ENCODE measurements around the gene RNF41. TPM values are rescaled to one million over a fixed set of nuclear protein-coding genes. Genes with fewer than 3 reads are reported as not detected.

The RNF41 gene
- total RNA-seq, 1 experiment from 2014 or later: 48.1 TPM

- no peak for DNase-seq (ENCODE audit: low read depth)
Observed at GRCh38 chr12:56212361-56212760, 9.4 kb downstream of the RNF41 start.

- DNase-seq (ENCODE audit: low read depth): no peak
Observed at GRCh38 chr12:56208006-56208405, 13.7 kb downstream of the RNF41 start.

GRCh38 chr12:56206452-56207166 lies 15.1 kb downstream of the RNF41 start:
- DNase-seq (ENCODE audit: low read depth): peak; percentile 56

GRCh38 chr12:56205445-56205844 lies 16.3 kb downstream of the RNF41 start:
- DNase-seq (ENCODE audit: low read depth): no peak

- no peak for DNase-seq (ENCODE audit: low read depth)
Observed at GRCh38 chr12:56204275-56204674, 17.4 kb downstream of the RNF41 start.

- no peak for DNase-seq (ENCODE audit: low read depth)
Observed at GRCh38 chr12:56202838-56203237, 18.9 kb downstream of the RNF41 start.

GRCh38 chr12:56202366-56202765 lies 19.4 kb downstream of the RNF41 start:
- DNase-seq (ENCODE audit: low read depth): no peak

GRCh38 chr12:56198836-56199235 lies 22.9 kb downstream of the RNF41 start:
- DNase-seq (ENCODE audit: low read depth): no peak

- DNase-seq (ENCODE audit: low read depth): no peak
Observed at GRCh38 chr12:56197921-56198635, 23.6 kb downstream of the RNF41 start.

- peak; percentile 85 for DNase-seq (ENCODE audit: low read depth)
Observed at GRCh38 chr12:56196818-56197550, 24.7 kb downstream of the RNF41 start.

- peak; percentile 78 for DNase-seq (ENCODE audit: low read depth)
Observed at GRCh38 chr12:56193025-56193578, 28.6 kb downstream of the RNF41 start.

GRCh38 chr12:56192582-56192981 lies 29.1 kb downstream of the RNF41 start:
- DNase-seq (ENCODE audit: low read depth): no peak

- no peak for DNase-seq (ENCODE audit: low read depth)
Observed at GRCh38 chr12:56190695-56191155, 31.0 kb downstream of the RNF41 start.

- DNase-seq (ENCODE audit: low read depth): peak; percentile 94
Observed at GRCh38 chr12:56189918-56190694, 31.6 kb downstream of the RNF41 start.

- DNase-seq (ENCODE audit: low read depth): peak; percentile 93
Observed at GRCh38 chr12:56189099-56189917, 32.4 kb downstream of the RNF41 start, which contains the start of gene SMARCC2. Gene SMARCC2 (minus strand): TSS chr12:56189483. CDS start chr12:56189461, 22 bp downstream.

- no peak for DNase-seq (ENCODE audit: low read depth)
Observed at GRCh38 chr12:56188778-56189098, 33.0 kb downstream of the RNF41 start.

- no peak for DNase-seq (ENCODE audit: low read depth)
Observed at GRCh38 chr12:56188131-56188777, 33.5 kb downstream of the RNF41 start.

- DNase-seq (ENCODE audit: low read depth): no peak
Observed at GRCh38 chr12:56186957-56187356, 34.8 kb downstream of the RNF41 start.

GRCh38 chr12:56178347-56178746 lies 43.4 kb downstream of the RNF41 start:
- DNase-seq (ENCODE audit: low read depth): no peak

GRCh38 chr12:56172839-56173238 lies 48.9 kb downstream of the RNF41 start:
- DNase-seq (ENCODE audit: low read depth): no peak
